ENCODE results near the gene MCU.

DNA sequence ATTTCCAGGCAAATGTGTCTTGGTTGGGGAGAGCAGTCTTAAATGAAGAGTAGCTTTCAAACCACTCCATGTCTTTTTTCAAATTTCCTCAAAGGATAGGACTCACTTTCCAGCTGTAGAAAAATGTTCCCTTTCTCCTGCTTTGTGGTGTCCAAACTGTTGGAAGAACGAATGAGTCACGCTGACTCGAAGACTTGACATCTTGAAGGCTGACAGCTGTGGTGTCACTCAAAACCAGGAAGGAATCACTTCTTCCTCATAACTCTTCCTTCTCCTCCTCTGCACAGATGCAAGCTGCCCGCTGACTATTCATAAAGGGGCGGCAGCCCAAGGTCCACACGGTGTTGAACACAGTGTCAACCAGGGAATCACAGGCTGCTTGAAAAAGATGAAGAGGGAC, 243.4 kb downstream of the MCU start:
- TF ChIP-seq, protein P1, sequence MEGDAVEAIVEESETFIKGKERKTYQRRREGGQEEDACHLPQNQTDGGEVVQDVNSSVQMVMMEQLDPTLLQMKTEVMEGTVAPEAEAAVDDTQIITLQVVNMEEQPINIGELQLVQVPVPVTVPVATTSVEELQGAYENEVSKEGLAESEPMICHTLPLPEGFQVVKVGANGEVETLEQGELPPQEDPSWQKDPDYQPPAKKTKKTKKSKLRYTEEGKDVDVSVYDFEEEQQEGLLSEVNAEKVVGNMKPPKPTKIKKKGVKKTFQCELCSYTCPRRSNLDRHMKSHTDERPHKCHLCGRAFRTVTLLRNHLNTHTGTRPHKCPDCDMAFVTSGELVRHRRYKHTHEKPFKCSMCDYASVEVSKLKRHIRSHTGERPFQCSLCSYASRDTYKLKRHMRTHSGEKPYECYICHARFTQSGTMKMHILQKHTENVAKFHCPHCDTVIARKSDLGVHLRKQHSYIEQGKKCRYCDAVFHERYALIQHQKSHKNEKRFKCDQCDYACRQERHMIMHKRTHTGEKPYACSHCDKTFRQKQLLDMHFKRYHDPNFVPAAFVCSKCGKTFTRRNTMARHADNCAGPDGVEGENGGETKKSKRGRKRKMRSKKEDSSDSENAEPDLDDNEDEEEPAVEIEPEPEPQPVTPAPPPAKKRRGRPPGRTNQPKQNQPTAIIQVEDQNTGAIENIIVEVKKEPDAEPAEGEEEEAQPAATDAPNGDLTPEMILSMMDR (IDR thresholded peaks at IDR 0.05; ENCODE audit: insufficient read depth, low read depth, low read length) = no peak
- TF ChIP-seq EZH2 (IDR thresholded peaks at IDR 0.05; ENCODE audit: insufficient read depth, low read length) = no peak
